AG10803 (cell line): ENCODE measurements around the gene ETDB.

Source experiments
- DNase-seq: peaks from one replicate; pipeline ENCODE4 v3.0.0; 2010; ENCODE audit warnings: low read depth
- H3K4me3 ChIP-seq: 2 replicates; pipeline ENCODE4 v1.5.1; 2011; ENCODE audit warnings: mild to moderate bottlenecking, low read length, control low read depth
- CTCF ChIP-seq: conservative IDR thresholded peaks from 2 replicates; pipeline ENCODE4 v1.5.1; 2011; ENCODE audit warnings: mild to moderate bottlenecking, low read length, control low read depth, inconsistent platforms

Gene ETDB

DNA sequence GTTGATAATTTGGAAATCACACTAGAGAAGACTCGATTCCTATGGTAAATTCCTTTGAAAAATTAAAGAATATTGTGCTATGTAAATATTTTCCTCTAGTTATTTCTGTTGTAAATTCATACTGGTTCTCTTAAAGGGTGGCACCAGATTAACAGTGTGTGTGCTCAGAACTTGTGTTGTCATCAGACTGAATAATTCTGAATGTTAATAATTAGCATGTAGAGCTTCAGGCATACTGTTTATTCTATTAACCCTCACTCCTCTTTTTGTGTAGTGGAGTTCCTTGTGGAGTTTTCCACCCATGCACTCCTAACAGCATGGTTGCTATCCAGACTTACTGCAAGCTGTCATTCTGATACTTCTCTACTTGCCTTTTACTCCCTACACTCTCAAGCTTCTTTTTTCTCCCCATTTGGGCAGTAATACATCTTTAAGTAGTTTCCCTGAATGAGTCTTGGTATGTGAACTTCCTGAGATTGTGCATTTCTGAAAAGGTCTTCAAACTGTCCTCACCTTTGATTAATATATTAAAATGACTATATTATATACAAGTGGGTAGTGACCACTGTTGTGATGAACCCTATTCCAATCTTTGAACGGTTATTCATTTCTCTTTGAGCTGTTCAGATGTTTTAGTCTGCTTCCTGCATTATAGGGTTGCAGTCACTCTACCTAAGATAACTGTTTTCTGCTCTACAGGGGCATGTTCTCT is 38.5 kb downstream of the ETDB start:
- DNase-seq, result no peak
- no peak for TF ChIP-seq CTCF
- H3K4me3 ChIP-seq, result no peak overlapping the region
